ENCODE data around the gene SMC5. TPM values are rescaled to one million over a fixed set of nuclear protein-coding genes. Genes with fewer than 3 reads are reported as not detected.

Gene SMC5
- total RNA-seq, 1 donor from 2014 or later: 49.3 TPM

DNA sequence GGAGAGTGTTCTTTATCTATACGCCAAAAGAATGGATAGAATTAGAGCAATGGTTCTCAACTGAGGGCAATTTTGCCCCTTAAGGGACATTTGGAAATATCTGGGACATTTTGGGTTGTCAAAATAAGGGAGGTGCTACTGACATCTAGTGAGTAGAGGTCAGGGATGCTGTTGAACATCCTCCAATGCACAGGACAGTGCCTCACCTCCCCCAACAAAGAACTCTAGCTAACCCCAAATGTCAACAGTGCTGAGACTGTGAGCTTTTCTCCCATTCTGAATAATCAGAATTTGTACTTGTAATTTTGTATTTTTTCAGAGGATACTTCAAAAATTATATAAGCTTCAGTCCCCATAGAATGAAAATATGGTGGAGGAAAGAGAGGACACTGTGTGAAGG is 8.6 kb upstream of the SMC5 start:
- no peak overlapping the region for H3K27ac Mint-ChIP-seq
- H3K9me3 Mint-ChIP-seq: peaks cover 5% of the 10 kb centered on the region
- intact Hi-C loops (cut with micrococcal nuclease): loop anchor here (10.0 kb wide), 1 partner anchor 1215 kb away; the partner anchor contains the start of gene FXN
- H3K4me1 Mint-ChIP-seq: no peaks in the 10 kb centered on the region
- no peak for ATAC-seq (ENCODE audit: low read depth)
- ChIA-PET POLR2A (no interaction called here), CTCF (no interaction called here)
- H3K36me3 Mint-ChIP-seq (ENCODE audit: low read depth): no peaks in the 10 kb centered on the region
- TF ChIP-seq, protein P1, sequence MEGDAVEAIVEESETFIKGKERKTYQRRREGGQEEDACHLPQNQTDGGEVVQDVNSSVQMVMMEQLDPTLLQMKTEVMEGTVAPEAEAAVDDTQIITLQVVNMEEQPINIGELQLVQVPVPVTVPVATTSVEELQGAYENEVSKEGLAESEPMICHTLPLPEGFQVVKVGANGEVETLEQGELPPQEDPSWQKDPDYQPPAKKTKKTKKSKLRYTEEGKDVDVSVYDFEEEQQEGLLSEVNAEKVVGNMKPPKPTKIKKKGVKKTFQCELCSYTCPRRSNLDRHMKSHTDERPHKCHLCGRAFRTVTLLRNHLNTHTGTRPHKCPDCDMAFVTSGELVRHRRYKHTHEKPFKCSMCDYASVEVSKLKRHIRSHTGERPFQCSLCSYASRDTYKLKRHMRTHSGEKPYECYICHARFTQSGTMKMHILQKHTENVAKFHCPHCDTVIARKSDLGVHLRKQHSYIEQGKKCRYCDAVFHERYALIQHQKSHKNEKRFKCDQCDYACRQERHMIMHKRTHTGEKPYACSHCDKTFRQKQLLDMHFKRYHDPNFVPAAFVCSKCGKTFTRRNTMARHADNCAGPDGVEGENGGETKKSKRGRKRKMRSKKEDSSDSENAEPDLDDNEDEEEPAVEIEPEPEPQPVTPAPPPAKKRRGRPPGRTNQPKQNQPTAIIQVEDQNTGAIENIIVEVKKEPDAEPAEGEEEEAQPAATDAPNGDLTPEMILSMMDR (IDR thresholded peaks at IDR 0.05): no peak
- DNase-seq: no peak
- peaks cover 3% of the 10 kb centered on the region for H3K27me3 Mint-ChIP-seq
- no peak overlapping the region for H3K4me3 Mint-ChIP-seq

DNA sequence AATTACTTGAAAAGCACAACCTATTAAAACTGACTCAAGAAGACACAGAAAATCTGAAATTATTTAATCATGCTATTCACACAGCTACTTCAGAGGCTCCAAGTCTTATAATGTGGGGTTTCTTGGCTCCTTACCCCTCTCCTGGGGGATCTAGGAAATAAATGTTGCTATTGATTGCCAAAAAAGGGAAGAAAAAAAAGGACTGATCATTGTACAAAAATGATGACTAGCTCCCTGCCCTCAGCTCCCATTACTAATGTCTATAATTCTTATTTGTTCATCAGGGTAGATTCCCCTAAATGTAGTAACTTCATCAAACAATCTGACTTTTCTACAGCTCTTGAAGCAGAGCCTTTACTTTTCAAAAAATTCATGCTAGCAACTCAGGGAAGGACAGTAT is 3.3 kb upstream of the SMC5 start:
- DNase-seq: no peak
- Mint-ChIP-seq H3K4me1 (peaks cover 26% of the 10 kb centered on the region), H3K4me3 (no peak overlapping the region), H3K36me3 (ENCODE audit: low read depth) (peaks cover 11% of the 10 kb centered on the region), H3K9me3 (no peaks in the 10 kb centered on the region), H3K27me3 (no peaks in the 10 kb centered on the region), H3K27ac (no peak overlapping the region)
- intact Hi-C loops (cut with micrococcal nuclease): loop anchor here (5.0 to 10.0 kb wide), 2 partner anchors 352 to 1221 kb away; partner anchors contain the start of gene FXN
- no peak for ATAC-seq (ENCODE audit: low read depth)
- CTCF ChIA-PET: no interaction called here
- TF ChIP-seq, protein P1 (IDR thresholded peaks at IDR 0.05): no peak
- POLR2A ChIA-PET: no interaction called here

DNA sequence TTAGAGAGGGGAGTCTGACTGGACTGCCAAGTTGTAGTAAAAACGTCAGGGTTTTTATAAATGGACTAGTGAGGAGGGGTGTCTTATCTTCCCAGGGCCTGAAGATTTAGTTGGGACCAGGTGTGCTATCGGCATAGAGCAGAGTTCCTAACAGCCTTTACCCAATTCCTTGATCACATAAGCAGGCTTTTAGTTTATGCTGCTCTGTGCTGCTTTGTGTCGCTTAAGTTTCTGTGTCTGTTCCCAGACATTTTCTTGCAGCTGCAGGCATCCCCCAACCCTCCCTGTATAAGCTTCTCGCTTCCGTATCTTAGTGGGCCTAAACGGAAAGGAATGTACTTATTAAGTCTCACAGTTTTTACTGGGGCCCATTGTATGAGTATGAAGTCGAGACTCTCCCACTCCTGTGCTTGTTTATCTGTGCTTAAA is 2.6 kb upstream of the SMC5 start:
- TF ChIP-seq, protein P1 (IDR thresholded peaks at IDR 0.05): no peak
- peaks cover 32% of the 10 kb centered on the region for H3K4me1 Mint-ChIP-seq
- H3K36me3 Mint-ChIP-seq (ENCODE audit: low read depth): peaks cover 18% of the 10 kb centered on the region
- no peak overlapping the region for H3K27ac Mint-ChIP-seq
- H3K9me3 Mint-ChIP-seq: no peaks in the 10 kb centered on the region
- intact Hi-C loops (cut with micrococcal nuclease): loop anchor here (5.0 to 10.0 kb wide), 2 partner anchors 351 to 1221 kb away; partner anchors contain the start of gene FXN
- no peak for DNase-seq
- ChIA-PET CTCF (no interaction called here), POLR2A (interaction anchor here (0.6 to 1.7 kb wide), 2 partner anchors 156 to 496 kb away, joined by 3 to 5 read pairs; partner anchors contain the start of gene PTAR1)
- no peaks in the 10 kb centered on the region for H3K27me3 Mint-ChIP-seq
- ATAC-seq (ENCODE audit: low read depth): no peak
- H3K4me3 Mint-ChIP-seq: no peak overlapping the region

DNA sequence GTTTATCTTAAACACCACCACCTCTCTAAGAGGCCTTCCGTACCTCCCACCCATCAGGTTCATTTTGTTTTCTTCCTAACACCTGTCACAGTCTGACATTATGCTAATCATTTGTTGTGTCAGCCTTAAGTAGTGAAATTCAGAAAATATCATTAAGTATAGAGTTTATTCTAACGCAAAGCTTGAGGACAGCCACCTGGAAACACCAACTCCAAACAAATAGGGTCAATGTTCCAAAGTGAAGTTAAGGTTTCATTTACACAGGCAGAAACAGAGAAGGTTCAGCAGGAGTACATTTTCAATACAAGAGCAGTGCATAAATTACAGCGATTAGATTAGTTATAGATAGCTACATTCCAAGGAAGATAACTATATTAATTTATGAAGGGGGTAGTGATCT is 1.3 kb upstream of the SMC5 start:
- intact Hi-C loops (cut with micrococcal nuclease): loop anchor here (5.0 to 10.0 kb wide), 2 partner anchors 350 to 1223 kb away; partner anchors contain the start of gene FXN
- ChIA-PET POLR2A (interaction anchor here (1.1 to 2.9 kb wide), 5 partner anchors 157 to 499 kb away, joined by 3 to 13 read pairs (median 5); partner anchors contain the start of genes KLF9 and PTAR1), CTCF (no interaction called here)
- peak overlapping the region; percentile 93 for H3K4me3 Mint-ChIP-seq
- H3K9me3 Mint-ChIP-seq: no peaks in the 10 kb centered on the region
- H3K4me1 Mint-ChIP-seq: peaks cover 46% of the 10 kb centered on the region
- peak overlapping the region; percentile 99 for H3K27ac Mint-ChIP-seq
- ATAC-seq (ENCODE audit: low read depth) (no peak), DNase-seq (no peak)
- TF ChIP-seq, protein P1 (IDR thresholded peaks at IDR 0.05): no peak
- no peaks in the 10 kb centered on the region for H3K27me3 Mint-ChIP-seq
- H3K36me3 Mint-ChIP-seq (ENCODE audit: low read depth): peaks cover 32% of the 10 kb centered on the region

DNA sequence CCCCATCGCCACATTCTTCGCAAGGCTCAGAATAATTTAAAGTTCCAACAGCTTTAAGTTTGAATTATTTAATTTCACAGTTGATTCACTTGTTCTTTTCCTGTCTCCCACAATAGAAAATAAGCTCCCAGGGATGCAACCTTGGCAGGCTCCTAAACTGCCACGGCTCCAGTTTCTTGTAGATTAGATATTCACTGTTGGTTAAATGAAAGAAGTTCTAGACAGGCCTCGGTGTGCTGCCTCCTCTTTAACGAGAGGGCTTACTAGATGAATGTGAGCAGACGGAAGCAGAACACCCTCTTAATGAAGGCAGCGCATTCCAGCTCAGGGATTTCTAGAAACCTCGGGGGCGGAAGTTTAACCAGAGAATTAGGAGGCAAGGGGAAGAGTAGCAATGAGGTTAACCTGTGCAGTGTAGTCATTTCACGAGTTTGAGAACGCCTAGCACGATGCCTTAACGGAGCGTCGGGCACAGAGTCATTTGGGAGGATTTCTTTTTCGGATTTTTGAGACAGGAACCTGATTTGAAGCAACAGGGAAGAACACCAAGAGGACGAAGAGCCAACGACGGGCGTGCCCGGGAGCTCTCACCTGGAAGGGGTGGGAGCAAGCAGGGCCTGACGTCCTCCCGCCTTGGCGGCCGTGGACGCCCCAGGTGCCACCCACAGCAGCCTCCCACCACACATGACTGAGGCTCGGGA is 637 bp upstream of the SMC5 start:
- ChIA-PET CTCF (no interaction called here), POLR2A (interaction anchor here (0.7 to 2.9 kb wide), 5 partner anchors 156 to 1013 kb away, joined by 3 to 13 read pairs (median 5); partner anchors contain the start of gene KLF9)
- peak; percentile 56 for ATAC-seq (ENCODE audit: low read depth)
- Mint-ChIP-seq H3K27ac (peak overlapping the region; percentile 99), H3K4me1 (peaks cover 52% of the 10 kb centered on the region), H3K4me3 (peak overlapping the region; percentile 93), H3K27me3 (no peaks in the 10 kb centered on the region), H3K9me3 (no peaks in the 10 kb centered on the region), H3K36me3 (ENCODE audit: low read depth) (peaks cover 37% of the 10 kb centered on the region)
- DNase-seq: no peak
- intact Hi-C loops (cut with micrococcal nuclease): loop anchor here (1.0 to 10.0 kb wide), 4 partner anchors 161 to 1223 kb away; partner anchors contain the start of gene FXN
- TF ChIP-seq, protein P1 (IDR thresholded peaks at IDR 0.05): no peak

Data from activated B cell treated with CpG ODN at 0.5 μM for 24 hours (primary cell).